ENCODE measurements around the gene STXBP5. TPM values are rescaled to one million over a fixed set of nuclear protein-coding genes. Genes with fewer than 3 reads are reported as not detected.

Gene STXBP5
- total and polyA plus RNA-seq, 9 of the 15 experiments (the other 6 are each of a cell fraction or from before 2014, with no cell fraction given) = 23.3 to 172 (median 71.5) TPM

GRCh38 chr6:147395158-147395557 lies 190.9 kb downstream of the STXBP5 start:
- no TSS peak for BruUV-seq (replicated peaks)
- TF ChIP-seq POLR2G (IDR thresholded peaks at IDR 0.05; ENCODE audit: low read depth, low read length) (peak; percentile 24; the same call in 1 of the 2 replicates), RAD21 (CRISPR knock-in tag; conservative IDR thresholded peaks at IDR 0.05 in 1 of 2, IDR thresholded peaks at IDR 0.05 in 1 of 2) (no peak), POLR2A (conservative IDR thresholded peaks at IDR 0.05) (peak; percentile 11; the same call in 1 of the 2 replicates), EWSR1 (IDR thresholded peaks at IDR 0.05; ENCODE audit: borderline replicate concordance, low read depth, partially characterized antibody) (no peak), RCOR1 (IDR thresholded peaks at IDR 0.05; ENCODE audit: borderline replicate concordance in 1 of 2, low read depth in 2 of 2, low read length in 2 of 2) (no peak), PKNOX1 (IDR thresholded peaks at IDR 0.05) (no peak), ARHGAP35 (IDR thresholded peaks at IDR 0.05; ENCODE audit: partially characterized antibody) (no peak), PATZ1 (CRISPR knock-in tag; IDR thresholded peaks at IDR 0.05; ENCODE audit: borderline replicate concordance) (0 out of 2 replicates have a peak, but pooled peaks have one; percentile 20), ZSCAN32 (CRISPR knock-in tag; IDR thresholded peaks at IDR 0.05) (no peak), ZNF175 (CRISPR knock-in tag; IDR thresholded peaks at IDR 0.05; ENCODE audit: low read depth) (no peak), CEBPG (CRISPR knock-in tag; IDR thresholded peaks at IDR 0.05) (no peak), CEBPG (tag; conservative IDR thresholded peaks at IDR 0.05 in 1 of 2, IDR thresholded peaks at IDR 0.05 in 1 of 2) (no peak), L3MBTL2 (IDR thresholded peaks at IDR 0.05) (no peak), MXI1 (IDR thresholded peaks at IDR 0.05; ENCODE audit: low read depth, low read length) (no peak)
- in situ Hi-C loops (cut with MboI) = no loop called here
- Histone ChIP-seq H3K9me1 (ENCODE audit: control insufficient read depth, insufficient read depth, low read length) (no peaks in the 10 kb centered on the region), H3K4me1 (replicated peaks in 1 of 2; ENCODE audit: control insufficient read depth in 2 of 2, insufficient read depth in 2 of 2, low read length in 2 of 2) (no peaks in the 10 kb centered on the region), H3K9me3 (replicated peaks; ENCODE audit: control insufficient read depth, insufficient read depth, low read depth, low read length) (no peaks in the 10 kb centered on the region), H3K9ac (ENCODE audit: insufficient read depth in 1 of 2, low read depth in 2 of 2, low read length in 2 of 2) (no peak overlapping the region), H3K27me3 (ENCODE audit: control insufficient read depth in 2 of 2, insufficient read depth in 2 of 2, low read length in 2 of 2) (no peaks in the 10 kb centered on the region), H3K27ac (ENCODE audit: extremely low read depth, low read depth, low read length) (no peak overlapping the region), H2AFZ (ENCODE audit: low read depth, low read length) (no peak overlapping the region), H3K4me2 (ENCODE audit: insufficient read depth, low read length) (no peak overlapping the region), H4K20me1 (replicated peaks; ENCODE audit: control insufficient read depth, insufficient read depth, low read length) (no peaks in the 10 kb centered on the region), H3K4me3 (no peak overlapping the region), H3K79me2 (ENCODE audit: control insufficient read depth, insufficient read depth, low read length) (no peaks in the 10 kb centered on the region), H3K36me3 (ENCODE audit: control insufficient read depth, insufficient read depth, low read length) (no peaks in the 10 kb centered on the region)
- ATAC-seq = peak; percentile 49
- ChIA-PET POLR2A (interaction anchor here (1.0 kb wide), 1 partner anchor 13 kb away, joined by 3 read pairs; no protein-coding TSS in a partner anchor), CTCF (ENCODE audit: low intra/inter-chr PET ratio) (no interaction called here)
- no peak for DNase-seq (ENCODE audit: extremely low read depth in 1 of 4, low spot score in 3 of 4)
- 0% methylated on average over 1 of the region's 1 CpG for WGBS (ENCODE audit: insufficient coverage, low coverage, missing lambda C conversion rate)
- intact Hi-C loops (cut with micrococcal nuclease) = loop anchor here (10.0 kb wide), 1 partner anchor 260 kb away; no protein-coding TSS in a partner anchor
- no peak for FAIRE-seq

Measured in K562 (cell line).